ENCODE results near the gene CBFA2T3. TPM values are rescaled to one million over a fixed set of nuclear protein-coding genes. Genes with fewer than 3 reads are reported as not detected.

The CBFA2T3 gene
- total RNA-seq, 1 donor from 2014 or later: 32.8 TPM

DNA sequence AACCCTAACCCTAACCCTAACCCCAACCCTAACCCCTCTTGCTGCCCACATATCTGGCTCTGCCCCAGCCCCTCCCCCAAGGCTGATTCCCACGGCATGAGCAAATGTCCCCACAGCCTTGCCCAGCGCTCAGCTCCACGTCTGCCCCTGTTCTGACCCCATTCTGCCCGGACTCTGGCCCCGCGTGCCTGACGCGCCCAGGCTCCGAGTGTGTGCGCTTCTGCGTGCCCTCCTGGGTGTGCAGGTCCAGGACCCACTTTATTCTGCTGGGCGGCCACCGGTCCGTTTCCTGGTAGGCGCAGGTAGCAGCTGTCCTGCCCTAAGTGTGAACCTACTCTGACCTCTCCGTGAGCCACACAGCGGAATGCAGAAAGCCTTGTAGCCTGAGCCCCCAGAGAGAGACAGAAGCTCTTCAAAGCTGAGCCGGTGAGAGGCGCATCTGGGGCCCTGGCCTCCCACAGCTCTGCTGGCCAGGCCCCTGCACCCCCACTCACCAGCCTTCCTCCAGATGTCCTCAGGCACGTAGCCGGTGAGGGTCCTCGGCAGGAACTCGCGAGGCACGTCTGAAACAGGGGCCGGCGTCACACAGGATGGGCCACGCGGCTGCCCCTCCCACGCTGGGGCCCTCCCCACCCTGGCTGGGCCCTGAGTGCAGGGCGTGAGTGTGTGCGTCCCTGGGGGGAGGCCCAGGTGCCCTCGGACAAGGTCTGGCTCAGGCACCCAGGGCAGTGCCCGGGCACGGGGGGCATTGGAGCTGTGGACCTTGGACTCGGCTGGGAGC lies 96.6 kb downstream of the CBFA2T3 start:
- no peak for DNase-seq (ENCODE audit: low spot score in 2 of 2)
- Histone ChIP-seq H3K27ac (no peak overlapping the region), H3K4me1 (no peaks in the 10 kb centered on the region), H3K36me3 (no peaks in the 10 kb centered on the region), H3K9me3 (no peaks in the 10 kb centered on the region), H3K27me3 (no peaks in the 10 kb centered on the region), H3K4me3 (no peak overlapping the region)
- intact Hi-C loops (cut with DNase I): no loop called here
- TF ChIP-seq, protein P1, sequence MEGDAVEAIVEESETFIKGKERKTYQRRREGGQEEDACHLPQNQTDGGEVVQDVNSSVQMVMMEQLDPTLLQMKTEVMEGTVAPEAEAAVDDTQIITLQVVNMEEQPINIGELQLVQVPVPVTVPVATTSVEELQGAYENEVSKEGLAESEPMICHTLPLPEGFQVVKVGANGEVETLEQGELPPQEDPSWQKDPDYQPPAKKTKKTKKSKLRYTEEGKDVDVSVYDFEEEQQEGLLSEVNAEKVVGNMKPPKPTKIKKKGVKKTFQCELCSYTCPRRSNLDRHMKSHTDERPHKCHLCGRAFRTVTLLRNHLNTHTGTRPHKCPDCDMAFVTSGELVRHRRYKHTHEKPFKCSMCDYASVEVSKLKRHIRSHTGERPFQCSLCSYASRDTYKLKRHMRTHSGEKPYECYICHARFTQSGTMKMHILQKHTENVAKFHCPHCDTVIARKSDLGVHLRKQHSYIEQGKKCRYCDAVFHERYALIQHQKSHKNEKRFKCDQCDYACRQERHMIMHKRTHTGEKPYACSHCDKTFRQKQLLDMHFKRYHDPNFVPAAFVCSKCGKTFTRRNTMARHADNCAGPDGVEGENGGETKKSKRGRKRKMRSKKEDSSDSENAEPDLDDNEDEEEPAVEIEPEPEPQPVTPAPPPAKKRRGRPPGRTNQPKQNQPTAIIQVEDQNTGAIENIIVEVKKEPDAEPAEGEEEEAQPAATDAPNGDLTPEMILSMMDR (IDR thresholded peaks at IDR 0.05): no peak

DNA sequence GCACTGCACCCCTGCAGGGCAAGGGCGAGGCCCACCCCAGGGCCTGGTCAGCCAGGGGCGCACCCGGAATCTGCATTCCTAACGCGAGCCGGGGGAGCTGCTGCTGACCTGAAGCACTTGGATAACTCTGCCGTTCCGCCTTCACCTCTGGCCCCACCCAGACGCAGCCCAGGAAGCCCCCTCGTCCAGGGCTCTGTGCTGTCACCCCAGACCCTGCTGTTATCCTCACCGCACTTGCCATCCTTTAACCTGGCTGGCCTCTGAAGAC lies 97.3 kb downstream of the CBFA2T3 start:
- Histone ChIP-seq H3K4me1 (no peaks in the 10 kb centered on the region), H3K27ac (no peak overlapping the region), H3K36me3 (no peaks in the 10 kb centered on the region), H3K9me3 (no peaks in the 10 kb centered on the region), H3K4me3 (no peak overlapping the region), H3K27me3 (no peaks in the 10 kb centered on the region)
- no peak for DNase-seq (ENCODE audit: low spot score in 2 of 2)
- intact Hi-C loops (cut with DNase I): no loop called here
- TF ChIP-seq, protein P1 (IDR thresholded peaks at IDR 0.05): no peak

DNA sequence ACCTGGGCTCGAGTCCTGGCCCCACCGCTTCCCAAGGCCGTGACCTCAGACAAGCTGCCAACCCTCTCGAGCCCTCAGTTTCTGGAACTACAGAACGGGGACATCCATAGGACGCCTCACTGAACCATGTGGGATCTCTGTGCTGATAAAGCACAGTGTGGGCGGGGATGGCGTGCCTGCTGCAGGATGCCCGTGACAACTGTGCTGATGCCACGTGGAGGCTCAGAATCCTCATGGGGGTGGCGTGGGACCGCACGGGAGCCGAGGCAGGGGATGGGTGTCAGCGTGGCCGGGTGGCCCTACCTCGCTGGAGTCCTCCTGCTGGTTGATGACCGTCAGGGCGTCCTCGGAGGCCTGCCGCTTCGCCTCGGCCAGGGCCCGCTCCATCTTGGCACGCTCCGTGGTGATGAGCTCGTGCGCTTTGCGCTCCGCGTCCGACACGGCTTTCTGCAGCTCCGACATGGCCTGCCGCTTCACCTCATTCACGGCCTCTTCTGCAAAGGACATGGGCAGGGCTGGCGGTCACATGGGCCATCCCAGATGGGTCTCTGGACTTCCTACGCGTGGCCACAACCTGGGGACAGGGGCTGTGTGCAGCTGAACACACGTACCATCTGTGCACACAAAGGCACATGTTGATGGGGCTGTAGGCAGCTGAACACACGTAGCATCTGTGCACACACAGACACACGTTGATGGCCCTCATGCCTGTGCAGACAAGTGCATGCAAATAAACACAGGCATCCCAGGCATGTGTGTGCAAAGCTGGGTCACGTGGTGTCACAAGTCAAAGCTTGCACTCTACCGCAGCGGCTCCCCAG lies 97.8 kb downstream of the CBFA2T3 start:
- H3K4me1 ChIP-seq: no peaks in the 10 kb centered on the region

DNA sequence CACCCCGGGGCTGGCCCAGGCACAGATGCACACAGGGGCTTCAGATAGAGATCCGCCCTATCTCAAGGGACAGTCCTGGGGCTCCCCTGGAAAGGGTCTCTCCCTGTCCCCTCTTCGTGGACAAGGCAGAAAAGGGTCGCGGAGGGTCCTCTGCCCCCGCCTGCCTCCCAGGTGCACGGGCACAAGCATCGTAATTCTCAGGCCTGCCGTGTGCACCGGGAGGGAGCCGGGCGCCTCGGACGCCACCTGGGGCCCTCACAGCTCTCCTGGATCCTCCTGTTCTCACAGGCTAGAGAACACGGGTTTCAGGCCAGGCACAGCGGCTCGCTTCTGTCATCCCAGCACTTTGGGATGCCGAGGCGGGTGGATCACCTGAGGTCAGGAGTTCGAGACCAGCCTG lies 98.7 kb downstream of the CBFA2T3 start:
- Histone ChIP-seq H3K27me3 (no peaks in the 10 kb centered on the region), H3K9me3 (no peaks in the 10 kb centered on the region), H3K36me3 (no peaks in the 10 kb centered on the region), H3K4me1 (no peaks in the 10 kb centered on the region), H3K4me3 (no peak overlapping the region), H3K27ac (no peak overlapping the region)
- intact Hi-C loops (cut with DNase I): no loop called here
- no peak for DNase-seq (ENCODE audit: low spot score in 2 of 2)
- TF ChIP-seq, protein P1 (IDR thresholded peaks at IDR 0.05): no peak

More for the DNA sequence above, 97.8 kb downstream of the CBFA2T3 start:
- TF ChIP-seq, protein P1 (IDR thresholded peaks at IDR 0.05): no peak
- no peak for DNase-seq (ENCODE audit: low spot score in 2 of 2)
- H3K4me3 ChIP-seq: no peak overlapping the region
- H3K9me3 ChIP-seq: no peaks in the 10 kb centered on the region
- H3K36me3 ChIP-seq: no peaks in the 10 kb centered on the region
- no peaks in the 10 kb centered on the region for H3K27me3 ChIP-seq
- intact Hi-C loops (cut with DNase I): no loop called here
- H3K27ac ChIP-seq: no peak overlapping the region

DNA sequence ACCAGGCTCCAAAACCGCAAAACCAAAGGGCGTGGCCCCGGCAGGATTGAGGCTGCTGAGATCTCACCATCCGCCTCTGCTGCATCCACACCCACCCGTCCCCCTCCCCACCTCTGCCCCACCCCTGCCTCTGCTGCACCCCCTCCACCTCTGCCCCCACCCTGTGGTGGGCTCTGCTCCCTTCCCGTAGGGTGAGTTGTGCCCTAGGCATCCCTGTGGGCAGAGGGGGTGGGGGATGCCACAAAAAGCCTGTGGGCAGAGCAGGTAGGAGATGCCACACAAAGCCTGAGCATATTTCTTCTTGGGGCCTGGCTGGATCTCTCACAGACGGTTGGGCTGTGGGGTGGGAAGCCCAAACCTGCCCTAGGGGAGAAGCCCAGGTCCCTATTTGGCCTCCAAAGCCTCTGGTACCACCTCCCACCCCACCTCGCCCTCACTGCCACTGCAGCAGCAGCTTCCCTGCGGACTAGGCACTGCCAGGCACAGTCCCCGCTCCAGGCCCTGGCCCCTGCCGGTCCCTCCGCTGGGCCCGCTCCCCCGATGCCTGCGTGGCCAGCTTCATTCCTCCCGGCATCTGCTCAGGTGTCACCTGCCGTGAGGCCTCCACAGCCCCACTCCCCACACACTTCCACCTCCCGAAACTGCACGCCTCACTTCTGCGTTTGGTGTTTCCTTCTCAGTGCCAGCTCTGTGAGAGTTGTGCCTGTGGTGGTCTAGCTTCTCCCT lies 99.3 kb downstream of the CBFA2T3 start:
- Histone ChIP-seq H3K36me3 (no peaks in the 10 kb centered on the region), H3K9me3 (no peaks in the 10 kb centered on the region), H3K27ac (no peak overlapping the region), H3K4me3 (no peak overlapping the region), H3K4me1 (no peaks in the 10 kb centered on the region), H3K27me3 (no peaks in the 10 kb centered on the region)
- TF ChIP-seq, protein P1 (IDR thresholded peaks at IDR 0.05): no peak
- intact Hi-C loops (cut with DNase I): no loop called here
- DNase-seq (ENCODE audit: low spot score in 2 of 2): no peak
